ENCODE measurements around the gene SLC17A5. TPM values are rescaled to one million over a fixed set of nuclear protein-coding genes. Genes with fewer than 3 reads are reported as not detected.
"Not testable (repeated sequence)": the region's sequence is repeated elsewhere in the genome, so short reads cannot be mapped to it uniquely, and the experiment has no call there.

Gene SLC17A5
- total and polyA plus RNA-seq, 4 donors = 9.1 to 19.3 (median 11.3) TPM

DNA sequence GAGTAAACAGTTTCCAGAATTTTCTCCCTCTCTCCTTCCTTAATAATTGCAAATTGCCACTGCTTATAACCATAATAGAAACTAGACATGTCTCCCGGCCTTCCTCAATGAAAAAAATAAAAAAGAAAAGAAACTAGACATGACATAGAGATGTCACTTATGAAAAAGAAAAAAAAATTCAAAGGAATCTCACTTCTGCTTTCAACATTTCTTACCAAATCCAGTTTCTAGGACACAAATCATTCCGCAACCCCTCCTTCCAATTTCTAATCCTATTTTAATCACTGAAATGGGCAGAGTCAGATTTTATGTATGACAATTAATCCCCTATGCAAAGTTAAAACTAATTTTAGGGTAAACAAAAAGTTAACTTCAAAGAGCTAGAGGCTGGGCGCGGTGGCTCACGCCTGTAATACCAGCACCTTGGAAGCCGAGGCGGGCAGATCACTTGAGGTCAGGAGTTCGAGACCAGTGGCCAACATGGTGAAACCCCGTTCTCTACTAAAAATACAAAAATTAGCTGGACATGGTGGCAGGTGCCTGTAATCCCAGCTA lies 92.9 kb downstream of the SLC17A5 start:
- DNase-seq (ENCODE audit: low spot score) = no peak
- H3K27ac ChIP-seq (ENCODE audit: low read depth in 1 of 2, low read length in 2 of 2) = no peak overlapping the region
- H3K9ac ChIP-seq (ENCODE audit: low read depth in 1 of 2, low read length in 2 of 2) = no peak overlapping the region
- H3K27me3 ChIP-seq (ENCODE audit: control insufficient read depth in 4 of 4, insufficient read depth in 4 of 4, low read length in 3 of 4) = no peaks in the 10 kb centered on the region
- H3K4me1 ChIP-seq (ENCODE audit: control insufficient read depth in 4 of 4, insufficient read depth in 4 of 4, low read length in 3 of 4) = peaks cover 0 to 16% (median 5%) of the 10 kb centered on the region in 4 donors
- 91% methylated on average over 9 of the region's 9 CpGs for WGBS
- TF ChIP-seq, protein P1, sequence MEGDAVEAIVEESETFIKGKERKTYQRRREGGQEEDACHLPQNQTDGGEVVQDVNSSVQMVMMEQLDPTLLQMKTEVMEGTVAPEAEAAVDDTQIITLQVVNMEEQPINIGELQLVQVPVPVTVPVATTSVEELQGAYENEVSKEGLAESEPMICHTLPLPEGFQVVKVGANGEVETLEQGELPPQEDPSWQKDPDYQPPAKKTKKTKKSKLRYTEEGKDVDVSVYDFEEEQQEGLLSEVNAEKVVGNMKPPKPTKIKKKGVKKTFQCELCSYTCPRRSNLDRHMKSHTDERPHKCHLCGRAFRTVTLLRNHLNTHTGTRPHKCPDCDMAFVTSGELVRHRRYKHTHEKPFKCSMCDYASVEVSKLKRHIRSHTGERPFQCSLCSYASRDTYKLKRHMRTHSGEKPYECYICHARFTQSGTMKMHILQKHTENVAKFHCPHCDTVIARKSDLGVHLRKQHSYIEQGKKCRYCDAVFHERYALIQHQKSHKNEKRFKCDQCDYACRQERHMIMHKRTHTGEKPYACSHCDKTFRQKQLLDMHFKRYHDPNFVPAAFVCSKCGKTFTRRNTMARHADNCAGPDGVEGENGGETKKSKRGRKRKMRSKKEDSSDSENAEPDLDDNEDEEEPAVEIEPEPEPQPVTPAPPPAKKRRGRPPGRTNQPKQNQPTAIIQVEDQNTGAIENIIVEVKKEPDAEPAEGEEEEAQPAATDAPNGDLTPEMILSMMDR (IDR thresholded peaks at IDR 0.05; ENCODE audit: low read depth, low read length, missing input control) = no peak
- TF ChIP-seq HNF4G (IDR thresholded peaks at IDR 0.05) = no peak
- H3K9me3 ChIP-seq (ENCODE audit: control insufficient read depth in 4 of 4, low read length in 3 of 4) = no peaks in the 10 kb centered on the region
- no peaks in the 10 kb centered on the region for H3K36me3 ChIP-seq (ENCODE audit: control insufficient read depth in 4 of 4, insufficient read depth in 3 of 4, low read depth in 1 of 4, low read length in 3 of 4)
- H3K4me3 ChIP-seq (ENCODE audit: low read depth in 1 of 3, low read length in 3 of 3) = no peak overlapping the region

- Histone ChIP-seq H3K27ac (ENCODE audit: low read depth in 1 of 2, low read length in 2 of 2) (no peak overlapping the region), H3K4me3 (ENCODE audit: low read depth in 1 of 3, low read length in 3 of 3) (no peak overlapping the region), H3K36me3 (ENCODE audit: control insufficient read depth in 4 of 4, insufficient read depth in 3 of 4, low read depth in 1 of 4, low read length in 3 of 4) (no peaks in the 10 kb centered on the region), H3K9ac (ENCODE audit: low read depth in 1 of 2, low read length in 2 of 2) (no peak overlapping the region), H3K27me3 (ENCODE audit: control insufficient read depth in 4 of 4, insufficient read depth in 4 of 4, low read length in 3 of 4) (no peaks in the 10 kb centered on the region), H3K4me1 (ENCODE audit: control insufficient read depth in 4 of 4, insufficient read depth in 4 of 4, low read length in 3 of 4) (peaks cover 0 to 12% (median 2%) of the 10 kb centered on the region in 4 donors), H3K9me3 (ENCODE audit: control insufficient read depth in 4 of 4, low read length in 3 of 4) (no peaks in the 10 kb centered on the region)
- DNase-seq (ENCODE audit: low spot score) = no peak
- WGBS = 50% methylated on average over 8 of the region's 8 CpGs
- TF ChIP-seq ZBTB33 (IDR thresholded peaks at IDR 0.05) = no peak
These were observed 93.5 kb downstream of the SLC17A5 start for GRCh38 chr6:73560182-73560732.

DNA sequence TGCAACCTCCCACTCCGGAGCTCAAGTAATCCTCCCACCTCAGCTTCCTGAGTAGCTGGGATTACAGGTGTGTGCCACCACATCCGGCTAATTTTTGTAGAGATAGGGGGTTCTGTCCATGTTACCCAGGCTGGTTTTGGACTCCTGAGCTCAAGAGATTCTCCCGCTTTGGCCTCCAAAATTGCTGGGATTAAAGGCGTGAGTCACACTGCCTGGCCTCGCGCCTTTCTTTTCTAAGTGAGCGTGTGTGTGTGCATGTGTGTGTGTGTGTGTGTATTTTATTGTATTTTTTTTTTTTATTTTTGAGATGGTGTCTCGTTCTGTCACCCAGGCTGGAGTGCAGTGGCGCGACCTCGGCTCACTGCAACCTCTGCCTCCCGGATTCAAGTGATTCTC lies 94.4 kb downstream of the SLC17A5 start:
- H3K9ac ChIP-seq (ENCODE audit: low read depth in 1 of 2, low read length in 2 of 2); DNase-seq (ENCODE audit: low spot score); H3K36me3 ChIP-seq (ENCODE audit: control insufficient read depth in 4 of 4, insufficient read depth in 3 of 4, low read depth in 1 of 4, low read length in 3 of 4); H3K4me3 ChIP-seq (ENCODE audit: low read depth in 1 of 3, low read length in 3 of 3); H3K9me3 ChIP-seq (ENCODE audit: control insufficient read depth in 4 of 4, low read length in 3 of 4); H3K27me3 ChIP-seq (ENCODE audit: control insufficient read depth in 4 of 4, insufficient read depth in 4 of 4, low read length in 3 of 4); H3K27ac ChIP-seq (ENCODE audit: low read depth in 1 of 2, low read length in 2 of 2); H3K4me1 ChIP-seq (ENCODE audit: control insufficient read depth in 4 of 4, insufficient read depth in 4 of 4, low read length in 3 of 4): not testable (repeated sequence)
- 98% methylated on average over 12 of the region's 12 CpGs for WGBS

GRCh38 chr6:73558624-73559398 lies 95.0 kb downstream of the SLC17A5 start:
- H3K27me3 ChIP-seq (ENCODE audit: control insufficient read depth in 4 of 4, insufficient read depth in 4 of 4, low read length in 3 of 4) = no peaks in the 10 kb centered on the region
- no peaks in the 10 kb centered on the region for H3K36me3 ChIP-seq (ENCODE audit: control insufficient read depth in 4 of 4, insufficient read depth in 3 of 4, low read depth in 1 of 4, low read length in 3 of 4)
- 84% methylated on average over 4 of the region's 4 CpGs for WGBS
- H3K27ac ChIP-seq (ENCODE audit: low read depth in 1 of 2, low read length in 2 of 2) = no peak overlapping the region
- peaks cover 0 to 9% (median 2%) of the 10 kb centered on the region in 4 donors for H3K4me1 ChIP-seq (ENCODE audit: control insufficient read depth in 4 of 4, insufficient read depth in 4 of 4, low read length in 3 of 4)
- no peak overlapping the region for H3K4me3 ChIP-seq (ENCODE audit: low read depth in 1 of 3, low read length in 3 of 3)
- H3K9me3 ChIP-seq (ENCODE audit: control insufficient read depth in 4 of 4, low read length in 3 of 4) = no peaks in the 10 kb centered on the region
- no peak for DNase-seq (ENCODE audit: low spot score)
- no peak overlapping the region for H3K9ac ChIP-seq (ENCODE audit: low read depth in 1 of 2, low read length in 2 of 2)
- TF ChIP-seq, protein P2, sequence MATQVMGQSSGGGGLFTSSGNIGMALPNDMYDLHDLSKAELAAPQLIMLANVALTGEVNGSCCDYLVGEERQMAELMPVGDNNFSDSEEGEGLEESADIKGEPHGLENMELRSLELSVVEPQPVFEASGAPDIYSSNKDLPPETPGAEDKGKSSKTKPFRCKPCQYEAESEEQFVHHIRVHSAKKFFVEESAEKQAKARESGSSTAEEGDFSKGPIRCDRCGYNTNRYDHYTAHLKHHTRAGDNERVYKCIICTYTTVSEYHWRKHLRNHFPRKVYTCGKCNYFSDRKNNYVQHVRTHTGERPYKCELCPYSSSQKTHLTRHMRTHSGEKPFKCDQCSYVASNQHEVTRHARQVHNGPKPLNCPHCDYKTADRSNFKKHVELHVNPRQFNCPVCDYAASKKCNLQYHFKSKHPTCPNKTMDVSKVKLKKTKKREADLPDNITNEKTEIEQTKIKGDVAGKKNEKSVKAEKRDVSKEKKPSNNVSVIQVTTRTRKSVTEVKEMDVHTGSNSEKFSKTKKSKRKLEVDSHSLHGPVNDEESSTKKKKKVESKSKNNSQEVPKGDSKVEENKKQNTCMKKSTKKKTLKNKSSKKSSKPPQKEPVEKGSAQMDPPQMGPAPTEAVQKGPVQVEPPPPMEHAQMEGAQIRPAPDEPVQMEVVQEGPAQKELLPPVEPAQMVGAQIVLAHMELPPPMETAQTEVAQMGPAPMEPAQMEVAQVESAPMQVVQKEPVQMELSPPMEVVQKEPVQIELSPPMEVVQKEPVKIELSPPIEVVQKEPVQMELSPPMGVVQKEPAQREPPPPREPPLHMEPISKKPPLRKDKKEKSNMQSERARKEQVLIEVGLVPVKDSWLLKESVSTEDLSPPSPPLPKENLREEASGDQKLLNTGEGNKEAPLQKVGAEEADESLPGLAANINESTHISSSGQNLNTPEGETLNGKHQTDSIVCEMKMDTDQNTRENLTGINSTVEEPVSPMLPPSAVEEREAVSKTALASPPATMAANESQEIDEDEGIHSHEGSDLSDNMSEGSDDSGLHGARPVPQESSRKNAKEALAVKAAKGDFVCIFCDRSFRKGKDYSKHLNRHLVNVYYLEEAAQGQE (IDR thresholded peaks at IDR 0.05) = no peak
- TF ChIP-seq ZBTB33 (IDR thresholded peaks at IDR 0.05) = no peak
- TF ChIP-seq, protein P1 (IDR thresholded peaks at IDR 0.05; ENCODE audit: low read depth, low read length, missing input control) = no peak
- TF ChIP-seq RAD21 (IDR thresholded peaks at IDR 0.05) = no peak
- TF ChIP-seq GABPA (IDR thresholded peaks at IDR 0.05 in 1 of 2, conservative IDR thresholded peaks at IDR 0.05 in 1 of 2) = no peak
